Neural progenitor cell (in vitro differentiated cells): ENCODE measurements around the gene IQCM.
A peak's percentile ranks its signal among the peaks of the same experiment; 100 is the strongest.

Source experiments
- CTCF ChIP-seq: fragments of 200-600 bp; sonication (generic); IDR thresholded peaks from 2 replicates; pipeline ENCODE4 v1.5.1; 2017; ENCODE audit warnings: antibody characterized with exemption, mild to moderate bottlenecking
- EZH2 ChIP-seq: fragments of 200-600 bp; sonication (generic); IDR thresholded peaks from 2 replicates; pipeline ENCODE4 v1.6.1; 2017; ENCODE audit warnings: antibody characterized with exemption, mild to moderate bottlenecking, moderate library complexity

GRCh38 chr4:149549911-149550310, 265.7 kb downstream of the IQCM start:
- TF ChIP-seq CTCF (peak; percentile 30), EZH2 (no peak)
